GM18505 (cell line): Measurements from ENCODE around the gene AQP2.

Source experiments
- ATAC-seq: cut with Tn5 transposase; IDR thresholded peaks from one replicate; pipeline ENCODE4 v1.9.1; 2021; ENCODE audit not compliant: unreplicated experiment
- POLR2A ChIP-seq: IDR thresholded peaks from 4 replicates; pipeline ENCODE4 v1.6.1; 2011; ENCODE audit warnings: borderline replicate concordance; ENCODE audit not compliant: insufficient read depth, insufficient read length; ENCODE audit errors: extremely low read depth

Gene AQP2

GRCh38 chr12:49948866-49949845 lies 1.4 kb upstream of the AQP2 start:
- ATAC-seq = no peak
- no peak for TF ChIP-seq POLR2A

DNA sequence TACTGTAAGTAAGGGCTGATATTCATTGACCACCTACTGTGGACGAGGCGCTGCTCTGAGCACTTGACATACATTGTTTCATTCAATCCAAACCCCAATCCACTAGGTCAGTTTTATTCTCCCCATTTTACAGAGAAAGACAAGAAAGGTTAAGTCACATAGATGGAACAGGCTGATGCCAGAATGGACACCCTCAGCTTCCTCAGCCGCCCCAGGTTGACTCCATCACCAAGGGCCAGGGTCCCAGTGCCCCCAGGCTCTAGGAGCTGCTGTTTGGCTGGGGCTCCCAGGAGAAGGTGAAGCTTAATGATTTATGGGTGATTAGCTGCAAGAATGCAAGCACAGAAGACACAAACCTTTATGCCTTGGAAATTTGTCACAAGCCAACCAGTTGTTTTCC lies 671 bp upstream of the AQP2 start:
- no peak for TF ChIP-seq POLR2A

DNA sequence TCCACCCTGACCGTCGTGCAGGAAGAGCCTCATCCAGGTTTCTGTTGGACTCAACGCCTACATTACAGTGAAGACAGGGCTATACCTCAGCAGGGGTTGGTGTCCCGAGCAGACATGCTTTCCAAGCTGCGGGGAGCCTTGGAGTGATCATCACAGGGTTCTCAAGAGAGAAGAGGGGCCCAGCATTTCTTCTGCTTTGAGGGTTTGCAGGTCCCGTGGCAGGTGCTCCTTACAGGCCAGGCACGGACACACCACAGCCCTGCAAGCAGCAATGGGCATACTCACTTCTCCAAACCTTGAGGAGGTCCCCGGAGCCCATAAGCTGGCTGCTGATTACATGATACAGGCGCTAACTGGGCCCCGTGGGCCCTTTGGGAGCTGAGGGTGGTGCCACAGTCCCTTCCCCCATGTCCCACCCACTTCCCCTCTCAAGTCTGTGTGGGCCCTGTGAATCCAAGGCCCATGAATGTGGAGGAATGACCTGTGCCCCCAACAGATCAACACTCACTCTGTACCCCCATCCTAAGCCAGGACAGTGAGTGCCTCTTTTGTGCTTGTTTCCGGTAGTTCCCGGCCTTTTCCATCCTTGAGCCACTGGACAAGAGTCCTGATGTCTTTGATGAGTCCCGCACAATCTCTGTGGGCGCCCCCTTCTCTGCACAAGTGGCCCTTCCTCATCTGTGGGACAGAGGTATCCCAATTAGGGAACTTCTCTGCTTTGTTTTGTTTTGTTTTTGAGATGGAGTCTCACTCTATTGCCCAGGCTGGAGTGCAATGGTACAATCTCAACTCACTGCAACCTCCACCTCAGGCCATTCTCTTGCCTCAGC lies 1.1 kb downstream of the AQP2 start:
- TF ChIP-seq POLR2A = no peak
- ATAC-seq = no peak

More for the DNA sequence above, 671 bp upstream of the AQP2 start:
- no peak for ATAC-seq

- no peak for ATAC-seq
- no peak for TF ChIP-seq POLR2A
Measured at GRCh38 chr12:49952391-49953055, 2.0 kb downstream of the AQP2 start.

GRCh38 chr12:49953151-49953550 lies 2.6 kb downstream of the AQP2 start:
- no peak for ATAC-seq
- TF ChIP-seq POLR2A = no peak

DNA sequence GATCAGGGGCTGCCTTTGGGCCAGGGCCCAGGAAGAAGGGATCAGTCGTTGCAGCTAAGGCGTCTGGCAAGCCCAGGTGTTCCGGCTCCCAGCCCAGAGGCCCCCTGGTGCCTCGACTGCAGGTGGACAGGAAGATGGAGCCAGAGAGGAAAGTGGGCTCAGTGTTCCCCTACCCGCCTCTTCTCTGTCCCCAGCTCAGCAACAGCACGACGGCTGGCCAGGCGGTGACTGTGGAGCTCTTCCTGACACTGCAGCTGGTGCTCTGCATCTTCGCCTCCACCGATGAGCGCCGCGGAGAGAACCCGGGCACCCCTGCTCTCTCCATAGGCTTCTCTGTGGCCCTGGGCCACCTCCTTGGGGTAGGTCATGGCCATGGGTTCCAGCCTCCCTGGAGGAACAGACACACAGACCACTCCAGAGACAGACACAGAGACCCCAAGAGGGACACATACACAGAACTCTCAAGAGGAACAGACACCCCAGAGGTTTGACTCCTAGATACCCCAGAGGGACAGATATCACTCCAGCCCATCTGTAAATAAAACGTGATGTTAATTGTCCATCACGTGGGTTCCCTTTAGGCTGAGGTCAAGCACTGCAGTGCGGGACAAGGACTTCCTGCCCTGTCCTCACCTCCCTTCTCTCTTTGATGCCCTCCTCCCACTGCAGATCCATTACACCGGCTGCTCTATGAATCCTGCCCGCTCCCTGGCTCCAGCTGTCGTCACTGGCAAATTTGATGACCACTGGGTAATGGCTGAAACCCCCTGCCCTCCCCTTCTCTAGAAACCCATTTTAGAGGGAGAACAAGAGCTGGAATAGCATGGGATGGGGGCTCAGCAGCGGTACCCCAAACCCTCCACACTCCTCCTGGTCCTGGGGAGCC lies 3.7 kb downstream of the AQP2 start:
- no peak for ATAC-seq
- no peak for TF ChIP-seq POLR2A

DNA sequence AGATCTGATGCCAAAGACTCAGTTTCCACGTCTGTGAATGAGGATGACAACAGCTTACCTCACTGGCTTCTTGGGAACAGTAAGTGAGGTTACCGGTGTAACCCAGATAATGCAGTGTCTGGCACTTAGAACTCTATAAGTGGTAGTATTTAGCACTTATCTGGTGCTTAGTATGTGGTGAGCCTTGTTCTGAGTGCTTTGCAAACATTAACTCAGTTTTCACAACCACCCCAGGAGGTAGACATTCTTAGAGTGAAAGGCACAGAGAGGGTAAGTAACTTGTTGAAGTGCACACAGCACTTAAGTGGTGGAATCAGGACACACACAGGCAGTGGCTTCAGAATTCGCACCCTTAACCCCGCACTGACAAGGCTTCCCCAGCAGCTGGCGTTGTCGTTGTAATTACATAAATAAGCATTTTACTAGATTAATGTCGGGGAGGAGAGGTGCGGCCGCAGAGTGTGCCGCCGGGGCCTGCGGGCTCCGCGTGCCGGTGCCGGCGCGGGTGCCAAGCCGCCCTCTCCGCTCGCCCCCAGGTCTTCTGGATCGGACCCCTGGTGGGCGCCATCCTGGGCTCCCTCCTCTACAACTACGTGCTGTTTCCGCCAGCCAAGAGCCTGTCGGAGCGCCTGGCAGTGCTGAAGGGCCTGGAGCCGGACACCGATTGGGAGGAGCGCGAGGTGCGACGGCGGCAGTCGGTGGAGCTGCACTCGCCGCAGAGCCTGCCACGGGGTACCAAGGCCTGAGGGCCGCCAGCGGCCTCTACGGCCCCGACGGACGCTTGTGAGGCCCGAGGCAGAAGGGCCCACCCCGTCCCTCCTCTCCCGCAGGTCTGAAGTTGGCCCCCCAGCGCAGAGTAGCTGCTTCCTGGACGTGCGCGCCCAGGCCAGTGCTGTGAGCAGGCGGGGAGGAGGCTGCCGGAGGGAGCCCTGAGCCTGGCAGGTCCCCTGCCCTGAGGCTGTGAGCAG lies 4.6 kb downstream of the AQP2 start:
- no peak for TF ChIP-seq POLR2A
- no peak for ATAC-seq

GRCh38 chr12:49955899-49956662 lies 5.5 kb downstream of the AQP2 start:
- ATAC-seq = no peak
- no peak for TF ChIP-seq POLR2A

DNA sequence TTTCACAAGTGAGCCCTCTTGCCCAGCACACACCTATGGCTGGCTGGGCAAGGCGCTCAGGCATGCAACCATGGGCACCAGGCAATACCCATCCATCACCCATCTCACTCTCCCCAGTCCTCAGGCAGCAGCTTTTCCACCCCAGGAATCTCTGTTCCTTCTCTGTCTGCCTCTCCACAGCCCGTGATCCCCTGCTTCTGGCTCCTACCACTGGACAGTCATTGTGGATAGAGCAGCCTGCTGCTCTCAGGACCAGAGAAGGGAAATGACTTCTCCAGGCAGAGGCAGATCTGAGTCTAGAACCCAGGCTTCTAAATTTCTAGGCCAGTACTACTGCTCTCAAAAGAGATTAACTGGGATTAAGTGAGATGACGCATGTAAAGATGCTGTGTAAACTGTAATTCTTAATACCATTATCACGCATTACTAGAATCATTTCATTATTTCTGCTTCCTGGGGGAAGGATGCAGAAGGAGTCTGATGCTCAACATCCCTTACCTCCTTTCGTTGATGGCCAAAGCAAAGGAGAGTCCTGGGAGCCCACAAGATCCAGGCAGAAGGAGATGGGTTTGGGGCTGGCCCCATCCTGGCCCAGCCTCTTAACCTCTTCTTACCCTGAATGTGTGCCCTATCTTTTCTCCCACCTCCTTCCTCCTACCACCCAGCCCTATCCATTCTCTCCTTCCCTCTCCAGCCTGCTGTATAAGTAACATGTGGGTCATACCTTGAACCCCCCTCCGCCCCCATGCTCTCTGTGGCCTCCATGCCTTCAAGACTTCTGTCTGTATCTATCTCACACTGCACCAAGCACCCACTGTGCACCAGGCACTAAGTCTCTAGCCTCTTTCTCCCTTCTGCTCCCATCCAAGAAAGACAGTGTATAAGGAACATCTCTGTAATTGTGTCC lies 6.4 kb downstream of the AQP2 start:
- no peak for TF ChIP-seq POLR2A
- ATAC-seq = no peak

DNA sequence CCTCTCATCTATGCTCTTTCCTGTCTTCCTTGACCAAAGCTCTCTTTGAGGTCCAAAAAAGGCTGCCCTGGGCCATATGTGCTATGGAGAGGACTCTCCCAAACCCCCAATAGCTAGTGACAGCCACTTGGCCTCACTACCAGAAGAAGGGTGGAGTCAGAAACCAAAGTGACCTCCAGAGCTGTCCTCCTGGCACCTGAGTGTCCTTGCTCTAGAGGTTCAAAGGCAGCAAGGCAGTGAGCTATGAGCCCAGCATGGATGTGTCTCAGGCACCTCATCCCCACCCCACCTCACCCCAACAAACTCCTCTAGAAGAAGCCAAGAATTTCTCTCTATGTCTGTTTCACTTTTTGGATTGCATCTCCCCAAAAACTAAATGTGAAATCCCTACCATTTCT lies 7.0 kb downstream of the AQP2 start:
- no peak for ATAC-seq
- no peak for TF ChIP-seq POLR2A
